ENCODE measurements around the gene RAP2C.

The RAP2C gene

DNA sequence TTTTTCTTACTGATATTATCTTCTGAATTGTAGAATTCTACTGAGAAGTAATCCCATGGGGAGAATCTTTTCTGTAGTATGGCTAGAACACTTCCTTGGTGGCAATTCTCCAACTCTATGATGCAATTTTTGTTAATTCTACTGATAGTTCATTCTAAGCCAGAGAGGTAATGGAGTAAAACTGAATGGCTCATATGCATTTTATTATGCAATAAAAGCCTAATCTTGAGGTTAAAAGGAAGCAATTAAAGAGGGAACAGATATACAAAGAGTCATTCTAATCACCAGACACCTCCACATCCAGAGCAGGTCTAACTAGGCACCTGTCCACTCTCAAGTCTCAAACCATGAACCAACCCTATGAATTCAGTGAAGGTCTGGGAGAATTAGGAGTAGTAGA is 9.7 kb downstream of the RAP2C start (continued):
- TF ChIP-seq ZNF416 (tag by site-specific recombination; IDR thresholded peaks at IDR 0.05) = no peak
- TF ChIP-seq, protein P1, sequence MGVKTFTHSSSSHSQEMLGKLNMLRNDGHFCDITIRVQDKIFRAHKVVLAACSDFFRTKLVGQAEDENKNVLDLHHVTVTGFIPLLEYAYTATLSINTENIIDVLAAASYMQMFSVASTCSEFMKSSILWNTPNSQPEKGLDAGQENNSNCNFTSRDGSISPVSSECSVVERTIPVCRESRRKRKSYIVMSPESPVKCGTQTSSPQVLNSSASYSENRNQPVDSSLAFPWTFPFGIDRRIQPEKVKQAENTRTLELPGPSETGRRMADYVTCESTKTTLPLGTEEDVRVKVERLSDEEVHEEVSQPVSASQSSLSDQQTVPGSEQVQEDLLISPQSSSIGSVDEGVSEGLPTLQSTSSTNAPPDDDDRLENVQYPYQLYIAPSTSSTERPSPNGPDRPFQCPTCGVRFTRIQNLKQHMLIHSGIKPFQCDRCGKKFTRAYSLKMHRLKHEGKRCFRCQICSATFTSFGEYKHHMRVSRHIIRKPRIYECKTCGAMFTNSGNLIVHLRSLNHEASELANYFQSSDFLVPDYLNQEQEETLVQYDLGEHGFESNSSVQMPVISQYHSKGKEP (tag by site-specific recombination; IDR thresholded peaks at IDR 0.05) = peak; percentile 36; the same call in 1 of the 2 replicates
- TF ChIP-seq ZNF157 (tag by site-specific recombination; IDR thresholded peaks at IDR 0.05) = no peak
- TF ChIP-seq ZNF843 (tag by site-specific recombination; IDR thresholded peaks at IDR 0.05) = peak; percentile 76; the same call in 1 of the 2 replicates
- TF ChIP-seq, protein P2, sequence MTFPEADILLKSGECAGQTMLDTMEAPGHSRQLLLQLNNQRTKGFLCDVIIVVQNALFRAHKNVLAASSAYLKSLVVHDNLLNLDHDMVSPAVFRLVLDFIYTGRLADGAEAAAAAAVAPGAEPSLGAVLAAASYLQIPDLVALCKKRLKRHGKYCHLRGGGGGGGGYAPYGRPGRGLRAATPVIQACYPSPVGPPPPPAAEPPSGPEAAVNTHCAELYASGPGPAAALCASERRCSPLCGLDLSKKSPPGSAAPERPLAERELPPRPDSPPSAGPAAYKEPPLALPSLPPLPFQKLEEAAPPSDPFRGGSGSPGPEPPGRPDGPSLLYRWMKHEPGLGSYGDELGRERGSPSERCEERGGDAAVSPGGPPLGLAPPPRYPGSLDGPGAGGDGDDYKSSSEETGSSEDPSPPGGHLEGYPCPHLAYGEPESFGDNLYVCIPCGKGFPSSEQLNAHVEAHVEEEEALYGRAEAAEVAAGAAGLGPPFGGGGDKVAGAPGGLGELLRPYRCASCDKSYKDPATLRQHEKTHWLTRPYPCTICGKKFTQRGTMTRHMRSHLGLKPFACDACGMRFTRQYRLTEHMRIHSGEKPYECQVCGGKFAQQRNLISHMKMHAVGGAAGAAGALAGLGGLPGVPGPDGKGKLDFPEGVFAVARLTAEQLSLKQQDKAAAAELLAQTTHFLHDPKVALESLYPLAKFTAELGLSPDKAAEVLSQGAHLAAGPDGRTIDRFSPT (tag by site-specific recombination; IDR thresholded peaks at IDR 0.05) = 0 out of 2 replicates have a peak, but pooled peaks have one; percentile 22
- peak; percentile 54 for TF ChIP-seq ZXDB (tag by site-specific recombination; IDR thresholded peaks at IDR 0.05)
- no peak; the same call in 1 of the 2 replicates for TF ChIP-seq ZNF366 (tag by site-specific recombination; conservative IDR thresholded peaks at IDR 0.05)
- TF ChIP-seq, protein P3, sequence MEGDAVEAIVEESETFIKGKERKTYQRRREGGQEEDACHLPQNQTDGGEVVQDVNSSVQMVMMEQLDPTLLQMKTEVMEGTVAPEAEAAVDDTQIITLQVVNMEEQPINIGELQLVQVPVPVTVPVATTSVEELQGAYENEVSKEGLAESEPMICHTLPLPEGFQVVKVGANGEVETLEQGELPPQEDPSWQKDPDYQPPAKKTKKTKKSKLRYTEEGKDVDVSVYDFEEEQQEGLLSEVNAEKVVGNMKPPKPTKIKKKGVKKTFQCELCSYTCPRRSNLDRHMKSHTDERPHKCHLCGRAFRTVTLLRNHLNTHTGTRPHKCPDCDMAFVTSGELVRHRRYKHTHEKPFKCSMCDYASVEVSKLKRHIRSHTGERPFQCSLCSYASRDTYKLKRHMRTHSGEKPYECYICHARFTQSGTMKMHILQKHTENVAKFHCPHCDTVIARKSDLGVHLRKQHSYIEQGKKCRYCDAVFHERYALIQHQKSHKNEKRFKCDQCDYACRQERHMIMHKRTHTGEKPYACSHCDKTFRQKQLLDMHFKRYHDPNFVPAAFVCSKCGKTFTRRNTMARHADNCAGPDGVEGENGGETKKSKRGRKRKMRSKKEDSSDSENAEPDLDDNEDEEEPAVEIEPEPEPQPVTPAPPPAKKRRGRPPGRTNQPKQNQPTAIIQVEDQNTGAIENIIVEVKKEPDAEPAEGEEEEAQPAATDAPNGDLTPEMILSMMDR (tag by site-specific recombination; IDR thresholded peaks at IDR 0.05) = no peak
- TF ChIP-seq REPIN1 (tag by site-specific recombination; IDR thresholded peaks at IDR 0.05; ENCODE audit: low read depth) = no peak
- TF ChIP-seq BCL11B (tag by site-specific recombination; IDR thresholded peaks at IDR 0.05; ENCODE audit: low read depth) = peak; percentile 62; the same call in 1 of the 2 replicates
- no peak for TF ChIP-seq HOXD13 (CRISPR knock-in tag; IDR thresholded peaks at IDR 0.05; ENCODE audit: borderline replicate concordance)
- no peak for TF ChIP-seq ZNF221 (tag by site-specific recombination; IDR thresholded peaks at IDR 0.05; ENCODE audit: borderline replicate concordance)
- 0 out of 2 replicates have a peak, but pooled peaks have one; percentile 13 for TF ChIP-seq OVOL3 (tag by site-specific recombination; IDR thresholded peaks at IDR 0.05)
- TF ChIP-seq KLF16 (tag by site-specific recombination; IDR thresholded peaks at IDR 0.05) = 0 out of 2 replicates have a peak, but pooled peaks have one; percentile 38
- no peak for TF ChIP-seq ZBTB21 (tag by site-specific recombination; IDR thresholded peaks at IDR 0.05)
- TF ChIP-seq ZNF664 (tag by site-specific recombination; IDR thresholded peaks at IDR 0.05) = no peak
- TF ChIP-seq ZFHX2 (tag by site-specific recombination; conservative IDR thresholded peaks at IDR 0.05) = no peak
- TF ChIP-seq OSR2 (tag by site-specific recombination; IDR thresholded peaks at IDR 0.05) = peak; percentile 66; the same call in 1 of the 2 replicates
- TF ChIP-seq PRDM1 (tag by site-specific recombination; IDR thresholded peaks at IDR 0.05) = peak; percentile 39; the same call in 1 of the 2 replicates
- TF ChIP-seq ZNF621 (tag by site-specific recombination; IDR thresholded peaks at IDR 0.05) = no peak
- TF ChIP-seq ZNF629 (tag by site-specific recombination; IDR thresholded peaks at IDR 0.05) = peak; percentile 25; the same call in 1 of the 2 replicates
- TF ChIP-seq, protein P4, sequence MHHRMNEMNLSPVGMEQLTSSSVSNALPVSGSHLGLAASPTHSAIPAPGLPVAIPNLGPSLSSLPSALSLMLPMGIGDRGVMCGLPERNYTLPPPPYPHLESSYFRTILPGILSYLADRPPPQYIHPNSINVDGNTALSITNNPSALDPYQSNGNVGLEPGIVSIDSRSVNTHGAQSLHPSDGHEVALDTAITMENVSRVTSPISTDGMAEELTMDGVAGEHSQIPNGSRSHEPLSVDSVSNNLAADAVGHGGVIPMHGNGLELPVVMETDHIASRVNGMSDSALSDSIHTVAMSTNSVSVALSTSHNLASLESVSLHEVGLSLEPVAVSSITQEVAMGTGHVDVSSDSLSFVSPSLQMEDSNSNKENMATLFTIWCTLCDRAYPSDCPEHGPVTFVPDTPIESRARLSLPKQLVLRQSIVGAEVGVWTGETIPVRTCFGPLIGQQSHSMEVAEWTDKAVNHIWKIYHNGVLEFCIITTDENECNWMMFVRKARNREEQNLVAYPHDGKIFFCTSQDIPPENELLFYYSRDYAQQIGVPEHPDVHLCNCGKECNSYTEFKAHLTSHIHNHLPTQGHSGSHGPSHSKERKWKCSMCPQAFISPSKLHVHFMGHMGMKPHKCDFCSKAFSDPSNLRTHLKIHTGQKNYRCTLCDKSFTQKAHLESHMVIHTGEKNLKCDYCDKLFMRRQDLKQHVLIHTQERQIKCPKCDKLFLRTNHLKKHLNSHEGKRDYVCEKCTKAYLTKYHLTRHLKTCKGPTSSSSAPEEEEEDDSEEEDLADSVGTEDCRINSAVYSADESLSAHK (tag by site-specific recombination; IDR thresholded peaks at IDR 0.05) = peak; percentile 53; the same call in 1 of the 2 replicates
- TF ChIP-seq SCRT1 (tag by site-specific recombination; IDR thresholded peaks at IDR 0.05; ENCODE audit: borderline replicate concordance) = peak; percentile 29; the same call in 1 of the 2 replicates
- no peak for TF ChIP-seq RBAK (tag by site-specific recombination; IDR thresholded peaks at IDR 0.05)
- TF ChIP-seq ZNF76 (tag by site-specific recombination; IDR thresholded peaks at IDR 0.05; ENCODE audit: borderline replicate concordance, low read depth) = 0 out of 2 replicates have a peak, but pooled peaks have one; percentile 14
- no peak for TF ChIP-seq ZNF549 (tag by site-specific recombination; IDR thresholded peaks at IDR 0.05)
- peak; percentile 88 for TF ChIP-seq FEZF1 (tag by site-specific recombination; IDR thresholded peaks at IDR 0.05)
- TF ChIP-seq, protein P5, sequence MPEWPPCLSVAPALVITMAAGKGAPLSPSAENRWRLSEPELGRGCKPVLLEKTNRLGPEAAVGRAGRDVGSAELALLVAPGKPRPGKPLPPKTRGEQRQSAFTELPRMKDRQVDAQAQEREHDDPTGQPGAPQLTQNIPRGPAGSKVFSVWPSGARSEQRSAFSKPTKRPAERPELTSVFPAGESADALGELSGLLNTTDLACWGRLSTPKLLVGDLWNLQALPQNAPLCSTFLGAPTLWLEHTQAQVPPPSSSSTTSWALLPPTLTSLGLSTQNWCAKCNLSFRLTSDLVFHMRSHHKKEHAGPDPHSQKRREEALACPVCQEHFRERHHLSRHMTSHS (tag by site-specific recombination; IDR thresholded peaks at IDR 0.05) = no peak

Data from HEK293 (cell line).